Activated CD4-positive, alpha-beta T cell treated with anti-CD3 and anti-CD28 coated beads for 1 hour (primary cell): ENCODE measurements around the gene OR2B2.
"Not testable (repeated sequence)": the region's sequence is repeated elsewhere in the genome, so short reads cannot be mapped to it uniquely, and the experiment has no call there.

Source experiments
- DNase-seq: peaks from one replicate; pipeline ENCODE4 v3.0.0-alpha.2; 2020

The OR2B2 gene

GRCh38 chr6:27911956-27912446, at the start of gene OR2B2:
Gene OR2B2 (minus strand): TSS chr6:27912396. CDS start chr6:27912319, 77 bp downstream.
- no peak for DNase-seq

GRCh38 chr6:27957516-27957915, 45.3 kb upstream of the OR2B2 start:
- DNase-seq: no peak

- no peak for DNase-seq
Measured at GRCh38 chr6:27956941-27957340, 44.7 kb upstream of the OR2B2 start, which contains the start of gene OR2B6. Gene OR2B6 (plus strand): TSS chr6:27957241. CDS start chr6:27957241, 0 bp downstream.

GRCh38 chr6:27951040-27951439, 38.8 kb upstream of the OR2B2 start:
- no peak for DNase-seq

GRCh38 chr6:27948237-27948636, 36.0 kb upstream of the OR2B2 start:
- no peak for DNase-seq

- not testable (repeated sequence) for DNase-seq
Measured at GRCh38 chr6:27943072-27943471, 30.9 kb upstream of the OR2B2 start.

GRCh38 chr6:27940766-27941165, 28.6 kb upstream of the OR2B2 start:
- DNase-seq: no peak

- no peak for DNase-seq
Measured at GRCh38 chr6:27931209-27931608, 19.0 kb upstream of the OR2B2 start.

GRCh38 chr6:27929930-27930329, 17.7 kb upstream of the OR2B2 start:
- DNase-seq: not testable (repeated sequence)

GRCh38 chr6:27928041-27928440, 15.8 kb upstream of the OR2B2 start:
- not testable (repeated sequence) for DNase-seq

GRCh38 chr6:27924179-27924578, 12.0 kb upstream of the OR2B2 start:
- DNase-seq: no peak

GRCh38 chr6:27922949-27923348, 10.8 kb upstream of the OR2B2 start:
- no peak for DNase-seq

- no peak for DNase-seq
Measured at GRCh38 chr6:27908017-27908416, 4.2 kb downstream of the OR2B2 start.

GRCh38 chr6:27902335-27903314, 9.6 kb downstream of the OR2B2 start:
- peak; percentile 86 for DNase-seq

GRCh38 chr6:27901801-27902200, 10.4 kb downstream of the OR2B2 start:
- DNase-seq: no peak

- not testable (repeated sequence) for DNase-seq
Measured at GRCh38 chr6:27900197-27900596, 12.0 kb downstream of the OR2B2 start.

- no peak for DNase-seq
Measured at GRCh38 chr6:27899543-27899942, 12.7 kb downstream of the OR2B2 start.

- DNase-seq: no peak
Measured at GRCh38 chr6:27897580-27898206, 14.5 kb downstream of the OR2B2 start.

- no peak for DNase-seq
Measured at GRCh38 chr6:27896398-27896796, 15.8 kb downstream of the OR2B2 start.

GRCh38 chr6:27894839-27895762, 17.1 kb downstream of the OR2B2 start:
- DNase-seq: peak; percentile 49

GRCh38 chr6:27893836-27894807, 18.1 kb downstream of the OR2B2 start:
- DNase-seq: peak; percentile 56
